RPMI8226 (cell line): ENCODE data around the gene MTHFR.

Experiments used
- DNase-seq: peaks from one replicate; pipeline ENCODE4 v3.0.0-alpha.2; 2015

MTHFR gene

GRCh38 chr1:11831945-11832725 lies 26.4 kb upstream of the MTHFR start:
- no peak for DNase-seq

GRCh38 chr1:11828511-11828910 lies 22.7 kb upstream of the MTHFR start:
- DNase-seq = no peak

GRCh38 chr1:11826946-11827345 lies 21.2 kb upstream of the MTHFR start:
- DNase-seq = no peak

- DNase-seq = no peak
These were observed 19.4 kb upstream of the MTHFR start for GRCh38 chr1:11825131-11825530.

GRCh38 chr1:11823366-11824137 lies 17.8 kb upstream of the MTHFR start:
- DNase-seq = no peak

- no peak for DNase-seq
These were observed 16.3 kb upstream of the MTHFR start for GRCh38 chr1:11822091-11822490.

- DNase-seq = no peak
These were observed 11.4 kb upstream of the MTHFR start for GRCh38 chr1:11817192-11817591.

GRCh38 chr1:11813021-11813420 lies 7.3 kb upstream of the MTHFR start:
- no peak for DNase-seq

- DNase-seq = no peak
These were observed 1.4 kb upstream of the MTHFR start for GRCh38 chr1:11807133-11807532.

GRCh38 chr1:11806307-11806936 lies 658 bp upstream of the MTHFR start:
- DNase-seq = peak; percentile 36

- DNase-seq = peak; percentile 94
These were observed 920 bp downstream of the MTHFR start for GRCh38 chr1:11804666-11805421.

- DNase-seq = peak; percentile 39
These were observed 1.7 kb downstream of the MTHFR start for GRCh38 chr1:11803924-11804665.

GRCh38 chr1:11802973-11803885 lies 2.5 kb downstream of the MTHFR start:
- DNase-seq = peak; percentile 83

- DNase-seq = no peak
These were observed 3.2 kb downstream of the MTHFR start for GRCh38 chr1:11802616-11802972.

- DNase-seq = no peak
These were observed 4.9 kb downstream of the MTHFR start for GRCh38 chr1:11800756-11801433.

- DNase-seq = no peak
These were observed 5.4 kb downstream of the MTHFR start for GRCh38 chr1:11800391-11800755.

GRCh38 chr1:11799896-11800295 lies 5.9 kb downstream of the MTHFR start:
- DNase-seq = no peak

- DNase-seq = no peak
These were observed 6.7 kb downstream of the MTHFR start for GRCh38 chr1:11799099-11799498.

- no peak for DNase-seq
These were observed 8.1 kb downstream of the MTHFR start for GRCh38 chr1:11797525-11798216.
